Measurements from ENCODE around the gene TRMT6.

DNA sequence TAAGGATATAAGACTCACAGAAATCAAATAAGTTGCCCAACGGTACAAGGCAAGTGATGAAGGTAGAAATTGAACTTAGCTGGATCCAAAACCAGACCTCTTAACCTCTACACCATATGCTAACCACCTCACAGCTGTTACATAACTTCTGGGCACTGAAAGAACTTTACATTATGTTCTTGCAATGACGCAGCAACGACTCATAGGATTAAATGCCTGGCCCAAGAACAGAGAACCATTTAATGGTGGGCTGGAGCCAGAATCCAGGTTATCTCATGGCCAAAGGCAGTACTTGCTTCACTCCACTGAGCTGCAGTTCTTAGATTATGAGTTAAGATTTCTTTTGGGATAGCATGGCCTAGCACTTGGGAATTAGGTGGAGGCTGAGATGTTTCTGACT, 4.4 kb downstream of the TRMT6 start:
- TF ChIP-seq, protein P1, sequence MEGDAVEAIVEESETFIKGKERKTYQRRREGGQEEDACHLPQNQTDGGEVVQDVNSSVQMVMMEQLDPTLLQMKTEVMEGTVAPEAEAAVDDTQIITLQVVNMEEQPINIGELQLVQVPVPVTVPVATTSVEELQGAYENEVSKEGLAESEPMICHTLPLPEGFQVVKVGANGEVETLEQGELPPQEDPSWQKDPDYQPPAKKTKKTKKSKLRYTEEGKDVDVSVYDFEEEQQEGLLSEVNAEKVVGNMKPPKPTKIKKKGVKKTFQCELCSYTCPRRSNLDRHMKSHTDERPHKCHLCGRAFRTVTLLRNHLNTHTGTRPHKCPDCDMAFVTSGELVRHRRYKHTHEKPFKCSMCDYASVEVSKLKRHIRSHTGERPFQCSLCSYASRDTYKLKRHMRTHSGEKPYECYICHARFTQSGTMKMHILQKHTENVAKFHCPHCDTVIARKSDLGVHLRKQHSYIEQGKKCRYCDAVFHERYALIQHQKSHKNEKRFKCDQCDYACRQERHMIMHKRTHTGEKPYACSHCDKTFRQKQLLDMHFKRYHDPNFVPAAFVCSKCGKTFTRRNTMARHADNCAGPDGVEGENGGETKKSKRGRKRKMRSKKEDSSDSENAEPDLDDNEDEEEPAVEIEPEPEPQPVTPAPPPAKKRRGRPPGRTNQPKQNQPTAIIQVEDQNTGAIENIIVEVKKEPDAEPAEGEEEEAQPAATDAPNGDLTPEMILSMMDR (IDR thresholded peaks at IDR 0.05; ENCODE audit: low read depth, low read length, poor library complexity, severe bottlenecking), result no peak
- no peak for TF ChIP-seq EZH2phosphoT487 (IDR thresholded peaks at IDR 0.05; ENCODE audit: borderline replicate concordance, low read length)
